SK-N-MC (cell line): ENCODE data around the gene KRT71.

Experiments
- DNase-seq: peaks from one replicate; pipeline ENCODE4 v3.0.0-alpha.2; 2011; ENCODE audit warnings: low read depth, low spot score
- H3K27ac ChIP-seq: fragments of 200-600 bp; sonication (generic); 2 replicates; pipeline ENCODE4 v1.5.1; 2016; ENCODE audit warnings: mixed run types
- H3K36me3 ChIP-seq: fragments of 200-600 bp; sonication (generic); 2 replicates; pipeline ENCODE4 v1.6.1; 2017; ENCODE audit warnings: antibody characterized with exemption, low read length, mixed read lengths; ENCODE audit not compliant: insufficient read depth
- H3K4me3 ChIP-seq: fragments of 200-600 bp; sonication (generic); 2 replicates; pipeline ENCODE4 v1.5.1; 2016
- H3K9ac ChIP-seq: fragments of 200-600 bp; sonication (generic); 2 replicates; pipeline ENCODE4 v1.8.0; 2017; ENCODE audit warnings: mixed run types, mixed read lengths; ENCODE audit not compliant: insufficient read length
- H3K9me3 ChIP-seq: fragments of 200-600 bp; sonication (generic); 2 replicates; pipeline ENCODE4 v1.6.1; 2017; ENCODE audit warnings: low read depth, mild to moderate bottlenecking, antibody characterized with exemption, low read length, moderate library complexity, mixed read lengths
- EZH2 ChIP-seq: fragments of 200-600 bp; sonication (generic); IDR thresholded peaks from one replicate; pipeline ENCODE4 v1.6.1; 2017; ENCODE audit warnings: antibody characterized with exemption
- FOXP2 ChIP-seq: optimal IDR thresholded peaks from 2 replicates; pipeline ENCODE3; 2011; ENCODE audit warnings: mild to moderate bottlenecking, moderate library complexity; ENCODE audit not compliant: insufficient read depth; ENCODE audit errors: extremely low read length, control extremely low read depth
- POLR2AphosphoS5 ChIP-seq: IDR thresholded peaks from 2 replicates; pipeline ENCODE4 v1.6.1; 2012; ENCODE audit warnings: mild to moderate bottlenecking, low read depth, low read length, borderline replicate concordance

Gene KRT71

GRCh38 chr12:52494518-52494917 is 58.4 kb downstream of the KRT71 start:
- Histone ChIP-seq H3K27ac (no peak overlapping the region), H3K9me3 (no peaks in the 10 kb centered on the region), H3K9ac (no peak overlapping the region), H3K36me3 (no peaks in the 10 kb centered on the region), H3K4me3 (no peak overlapping the region)
- no peak for DNase-seq
- no peak for TF ChIP-seq FOXP2
- TF ChIP-seq POLR2AphosphoS5, result no peak
- no peak for TF ChIP-seq EZH2

- Histone ChIP-seq H3K9ac (no peak overlapping the region), H3K27ac (no peak overlapping the region), H3K9me3 (no peaks in the 10 kb centered on the region), H3K4me3 (no peak overlapping the region), H3K36me3 (no peaks in the 10 kb centered on the region)
- no peak for DNase-seq
- no peak for TF ChIP-seq EZH2
Observed at GRCh38 chr12:52494100-52494499, 58.8 kb downstream of the KRT71 start.
